ENCODE measurements around the gene LGALS7B. TPM values are rescaled to one million over a fixed set of nuclear protein-coding genes. Genes with fewer than 3 reads are reported as not detected.
"Not testable (repeated sequence)": the region's sequence is repeated elsewhere in the genome, so short reads cannot be mapped to it uniquely, and the experiment has no call there.

LGALS7B gene
- total and polyA plus RNA-seq, 2 experiments from 2014 or later: 2.4 to 6.6 TPM

- TF ChIP-seq, protein P1, sequence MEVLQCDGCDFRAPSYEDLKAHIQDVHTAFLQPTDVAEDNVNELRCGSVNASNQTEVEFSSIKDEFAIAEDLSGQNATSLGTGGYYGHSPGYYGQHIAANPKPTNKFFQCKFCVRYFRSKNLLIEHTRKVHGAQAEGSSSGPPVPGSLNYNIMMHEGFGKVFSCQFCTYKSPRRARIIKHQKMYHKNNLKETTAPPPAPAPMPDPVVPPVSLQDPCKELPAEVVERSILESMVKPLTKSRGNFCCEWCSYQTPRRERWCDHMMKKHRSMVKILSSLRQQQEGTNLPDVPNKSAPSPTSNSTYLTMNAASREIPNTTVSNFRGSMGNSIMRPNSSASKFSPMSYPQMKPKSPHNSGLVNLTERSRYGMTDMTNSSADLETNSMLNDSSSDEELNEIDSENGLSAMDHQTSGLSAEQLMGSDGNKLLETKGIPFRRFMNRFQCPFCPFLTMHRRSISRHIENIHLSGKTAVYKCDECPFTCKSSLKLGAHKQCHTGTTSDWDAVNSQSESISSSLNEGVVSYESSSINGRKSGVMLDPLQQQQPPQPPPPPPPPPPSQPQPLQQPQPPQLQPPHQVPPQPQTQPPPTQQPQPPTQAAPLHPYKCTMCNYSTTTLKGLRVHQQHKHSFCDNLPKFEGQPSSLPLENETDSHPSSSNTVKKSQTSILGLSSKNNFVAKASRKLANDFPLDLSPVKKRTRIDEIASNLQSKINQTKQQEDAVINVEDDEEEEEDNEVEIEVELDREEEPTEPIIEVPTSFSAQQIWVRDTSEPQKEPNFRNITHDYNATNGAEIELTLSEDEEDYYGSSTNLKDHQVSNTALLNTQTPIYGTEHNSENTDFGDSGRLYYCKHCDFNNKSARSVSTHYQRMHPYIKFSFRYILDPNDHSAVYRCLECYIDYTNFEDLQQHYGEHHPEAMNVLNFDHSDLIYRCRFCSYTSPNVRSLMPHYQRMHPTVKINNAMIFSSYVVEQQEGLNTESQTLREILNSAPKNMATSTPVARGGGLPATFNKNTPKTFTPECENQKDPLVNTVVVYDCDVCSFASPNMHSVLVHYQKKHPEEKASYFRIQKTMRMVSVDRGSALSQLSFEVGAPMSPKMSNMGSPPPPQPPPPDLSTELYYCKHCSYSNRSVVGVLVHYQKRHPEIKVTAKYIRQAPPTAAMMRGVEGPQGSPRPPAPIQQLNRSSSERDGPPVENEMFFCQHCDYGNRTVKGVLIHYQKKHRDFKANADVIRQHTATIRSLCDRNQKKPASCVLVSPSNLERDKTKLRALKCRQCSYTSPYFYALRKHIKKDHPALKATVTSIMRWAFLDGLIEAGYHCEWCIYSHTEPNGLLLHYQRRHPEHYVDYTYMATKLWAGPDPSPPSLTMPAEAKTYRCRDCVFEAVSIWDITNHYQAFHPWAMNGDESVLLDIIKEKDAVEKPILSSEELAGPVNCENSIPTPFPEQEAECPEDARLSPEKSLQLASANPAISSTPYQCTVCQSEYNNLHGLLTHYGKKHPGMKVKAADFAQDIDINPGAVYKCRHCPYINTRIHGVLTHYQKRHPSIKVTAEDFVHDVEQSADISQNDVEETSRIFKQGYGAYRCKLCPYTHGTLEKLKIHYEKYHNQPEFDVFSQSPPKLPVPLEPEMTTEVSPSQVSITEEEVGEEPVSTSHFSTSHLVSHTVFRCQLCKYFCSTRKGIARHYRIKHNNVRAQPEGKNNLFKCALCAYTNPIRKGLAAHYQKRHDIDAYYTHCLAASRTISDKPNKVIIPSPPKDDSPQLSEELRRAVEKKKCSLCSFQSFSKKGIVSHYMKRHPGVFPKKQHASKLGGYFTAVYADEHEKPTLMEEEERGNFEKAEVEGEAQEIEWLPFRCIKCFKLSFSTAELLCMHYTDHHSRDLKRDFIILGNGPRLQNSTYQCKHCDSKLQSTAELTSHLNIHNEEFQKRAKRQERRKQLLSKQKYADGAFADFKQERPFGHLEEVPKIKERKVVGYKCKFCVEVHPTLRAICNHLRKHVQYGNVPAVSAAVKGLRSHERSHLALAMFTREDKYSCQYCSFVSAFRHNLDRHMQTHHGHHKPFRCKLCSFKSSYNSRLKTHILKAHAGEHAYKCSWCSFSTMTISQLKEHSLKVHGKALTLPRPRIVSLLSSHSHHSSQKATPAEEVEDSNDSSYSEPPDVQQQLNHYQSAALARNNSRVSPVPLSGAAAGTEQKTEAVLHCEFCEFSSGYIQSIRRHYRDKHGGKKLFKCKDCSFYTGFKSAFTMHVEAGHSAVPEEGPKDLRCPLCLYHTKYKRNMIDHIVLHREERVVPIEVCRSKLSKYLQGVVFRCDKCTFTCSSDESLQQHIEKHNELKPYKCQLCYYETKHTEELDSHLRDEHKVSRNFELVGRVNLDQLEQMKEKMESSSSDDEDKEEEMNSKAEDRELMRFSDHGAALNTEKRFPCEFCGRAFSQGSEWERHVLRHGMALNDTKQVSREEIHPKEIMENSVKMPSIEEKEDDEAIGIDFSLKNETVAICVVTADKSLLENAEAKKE (CRISPR knock-in tag; IDR thresholded peaks at IDR 0.05): no peak
- TF ChIP-seq NANOG (IDR thresholded peaks at IDR 0.05; ENCODE audit: borderline replicate concordance) (no peak), POLR2AphosphoS5 (IDR thresholded peaks at IDR 0.05; ENCODE audit: low read depth) (no peak), JUNB (IDR thresholded peaks at IDR 0.05; ENCODE audit: unreplicated experiment) (no peak), EZH2 (IDR thresholded peaks at IDR 0.05; ENCODE audit: low read depth, unreplicated experiment) (no peak), ETS1 (IDR thresholded peaks at IDR 0.05) (no peak)
Measured at GRCh38 chr19:38826856-38827551, 38.0 kb downstream of the LGALS7B start (continued).

DNA sequence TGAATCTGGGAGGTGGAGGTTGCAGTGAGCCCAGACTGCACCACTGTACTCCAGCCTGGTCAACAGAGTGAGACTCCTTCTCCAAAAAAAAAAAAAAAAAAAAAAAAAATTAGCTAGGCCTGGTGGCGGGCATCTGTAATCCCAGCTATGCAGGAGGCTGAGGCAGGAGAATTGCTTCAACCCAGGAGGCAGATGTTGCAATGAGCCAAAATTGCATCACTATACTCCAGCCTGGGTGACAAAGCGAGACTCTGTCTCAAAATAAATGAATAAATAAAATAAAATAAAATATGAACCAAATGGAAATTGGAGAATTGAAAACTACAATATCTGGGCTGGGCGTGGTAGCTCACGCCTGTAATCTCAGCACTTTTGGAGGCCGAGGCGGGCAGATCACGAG is 40.2 kb downstream of the LGALS7B start:
- H3K9me3 Mint-ChIP-seq; H3K27me3 Mint-ChIP-seq (ENCODE audit: insufficient read depth, low read depth, poor library complexity); H3K36me3 ChIP-seq (ENCODE audit: insufficient read depth); H3K4me3 Mint-ChIP-seq; ATAC-seq; H2AFZ ChIP-seq; H3K79me2 ChIP-seq (replicated peaks; ENCODE audit: insufficient read depth); H3K27ac Mint-ChIP-seq; DNase-seq (ENCODE audit: low spot score); H3K4me2 ChIP-seq; H3K27ac ChIP-seq (ENCODE audit: low read depth); H3K9me2 ChIP-seq (ENCODE audit: insufficient read depth); H3K4me3 ChIP-seq; H3K27me3 ChIP-seq (ENCODE audit: insufficient read depth): not testable (repeated sequence)
- Mint-ChIP-seq H3K4me1 (peaks cover 34% of the 10 kb centered on the region), H3K36me3 (ENCODE audit: low read depth) (peaks cover 34% of the 10 kb centered on the region)
- Histone ChIP-seq H4K20me1 (replicated peaks; ENCODE audit: insufficient read depth) (peaks cover 14% of the 10 kb centered on the region), H3F3A (replicated peaks; ENCODE audit: low read depth) (peaks cover 21% of the 10 kb centered on the region), H3K4me1 (ENCODE audit: insufficient read depth) (peaks cover 32% of the 10 kb centered on the region)
